H1 (cell line): ENCODE results near the gene SCAMP3. TPM values are rescaled to one million over a fixed set of nuclear protein-coding genes. Genes with fewer than 3 reads are reported as not detected.

Source experiments
- CTCF ChIA-PET: fragments of 300-600 bp; sonication (Branson Sonifier 250); formaldehyde crosslinking; loops from one replicate; lab custom pipeline; 2021; ENCODE audit not compliant: partially characterized antibody; lab: Charles Lee
- POLR2A ChIA-PET: fragments of 300-600 bp; sonication (Branson Sonifier 250); formaldehyde crosslinking; loops from one replicate; lab custom pipeline; 2021; ENCODE audit warnings: inconsistent platforms; ENCODE audit not compliant: partially characterized antibody; lab: Charles Lee
- DNase-seq, 2 experiments: peaks; one replicate each; pipeline versions ENCODE4 v3.0.0 to v3.0.0-alpha.2; 2010 to 2022; ENCODE audit warnings: low spot score in 2 of 2, low read depth in 1 of 2, mixed read lengths in 1 of 2
- FAIRE-seq: peaks from 2 replicates; lab custom pipeline; 2011; peaks lifted over from hg19 to GRCh38; lab: Jason Lieb, UNC
- H2AFZ ChIP-seq: 2 replicates; pipeline ENCODE4 v1.8.1; 2012; ENCODE audit warnings: low read length, inconsistent platforms
- H2AK5ac ChIP-seq: 2 replicates; pipeline ENCODE4 v1.6.1; 2013; ENCODE audit warnings: low read depth, low read length
- H2BK120ac ChIP-seq: replicated peaks from 2 replicates; pipeline ENCODE3; 2013; ENCODE audit warnings: low read depth, low read length, inconsistent platforms
- H2BK12ac ChIP-seq: 2 replicates; pipeline ENCODE4 v1.6.1; 2013; ENCODE audit warnings: low read depth, low read length
- H2BK15ac ChIP-seq: 2 replicates; pipeline ENCODE4 v1.6.1; 2013; ENCODE audit warnings: low read length
- H2BK20ac ChIP-seq: 2 replicates; pipeline ENCODE4 v1.6.1; 2013; ENCODE audit warnings: low read length
- H2BK5ac ChIP-seq: 2 replicates; pipeline ENCODE4 v1.6.1; 2013; ENCODE audit warnings: low read depth, low read length
- H3K14ac ChIP-seq: 2 replicates; pipeline ENCODE4 v1.6.1; 2013; ENCODE audit warnings: inconsistent platforms; ENCODE audit not compliant: insufficient read length
- H3K18ac ChIP-seq: 2 replicates; pipeline ENCODE4 v1.6.1; 2013; ENCODE audit warnings: low read length; ENCODE audit errors: extremely low read depth
- H3K23ac ChIP-seq: 2 replicates; pipeline ENCODE4 v1.6.1; 2013; ENCODE audit warnings: inconsistent platforms; ENCODE audit not compliant: insufficient read length
- H3K23me2 ChIP-seq: 2 replicates; pipeline ENCODE4 v1.6.1; 2013; ENCODE audit warnings: low read depth, low read length
- H3K27ac ChIP-seq: 2 replicates; pipeline ENCODE4 v1.6.1; 2011; ENCODE audit warnings: low read depth, low read length, inconsistent platforms
- H3K27me3 ChIP-seq, 4 experiments: replicated peaks in 1 of 4; 1 replicate in 1 of 4; 2 replicates in 3 of 4; pipeline versions ENCODE4 v1.6.1 to v1.8.1; 2011 to 2013; ENCODE audit warnings: low read length in 3 of 4, mild to moderate bottlenecking in 3 of 4, inconsistent platforms in 2 of 4, mixed read lengths in 2 of 4, moderate library complexity in 1 of 4; ENCODE audit not compliant: control insufficient read depth in 3 of 4, insufficient read depth in 3 of 4; ENCODE audit errors: extremely low read depth in 1 of 4
- H3K36me3 ChIP-seq, 4 experiments: 2 replicates each; pipeline versions ENCODE4 v1.6.1 to v1.8.1; 2011 to 2013; ENCODE audit warnings: mild to moderate bottlenecking in 4 of 4, low read length in 3 of 4, moderate library complexity in 2 of 4, control low read depth in 1 of 4, inconsistent platforms in 1 of 4; ENCODE audit not compliant: insufficient read depth in 4 of 4, control insufficient read depth in 2 of 4
- H3K4ac ChIP-seq: replicated peaks from 2 replicates; pipeline ENCODE3; 2013; ENCODE audit warnings: low read length, low read depth, mixed read lengths, inconsistent platforms; ENCODE audit not compliant: insufficient read length
- H3K4me1 ChIP-seq, 4 experiments: replicated peaks in 1 of 4; 1 replicate in 1 of 4; 2 replicates in 3 of 4; pipeline versions ENCODE4 v1.6.1 to v1.8.1; 2011 to 2013; ENCODE audit warnings: low read length in 3 of 4, inconsistent platforms in 2 of 4, mixed read lengths in 1 of 4; ENCODE audit not compliant: insufficient read depth in 4 of 4, control insufficient read depth in 3 of 4
- H3K4me2 ChIP-seq, 2 experiments: 2 replicates each; pipeline versions ENCODE4 v1.6.1 to v1.8.1; 2011 to 2013; ENCODE audit warnings: low read depth in 2 of 2, low read length in 2 of 2, control low read depth in 1 of 2, inconsistent platforms in 1 of 2, mild to moderate bottlenecking in 1 of 2; ENCODE audit not compliant: insufficient read depth in 1 of 2
- H3K4me3 ChIP-seq, 4 experiments: fragments of 200-600, 300-600 bp in 1 of 4; sonication (generic), shearing (Covaris generic), sonication (Bioruptor Twin) in 1 of 4; 2 replicates each; pipeline versions ENCODE4 v1.5.1 to v1.8.1; 2011 to 2016; ENCODE audit warnings: low read length in 4 of 4, low read depth in 3 of 4, control low read depth in 2 of 4, inconsistent platforms in 2 of 4, mild to moderate bottlenecking in 2 of 4, mixed read lengths in 1 of 4, moderate library complexity in 1 of 4; ENCODE audit not compliant: insufficient read depth in 2 of 4; ENCODE audit errors: extremely low read depth in 1 of 4
- H3K56ac ChIP-seq: replicated peaks from 2 replicates; pipeline ENCODE3; 2013; ENCODE audit warnings: low read depth, mild to moderate bottlenecking, mixed read lengths, low read length, inconsistent platforms; ENCODE audit not compliant: insufficient read length
- H3K79me1 ChIP-seq: 2 replicates; pipeline ENCODE4 v1.6.1; 2013; ENCODE audit warnings: low read depth, low read length, control low read depth
- H3K79me2 ChIP-seq, 2 experiments: 2 replicates each; pipeline versions ENCODE4 v1.6.1 to v1.8.1; 2012 to 2013; ENCODE audit warnings: low read length in 2 of 2, mild to moderate bottlenecking in 2 of 2, inconsistent platforms in 1 of 2; ENCODE audit not compliant: insufficient read depth in 2 of 2, control insufficient read depth in 1 of 2
- H3K9ac ChIP-seq, 4 experiments: replicated peaks in 1 of 4; 1 replicate in 1 of 4; 2 replicates in 3 of 4; pipeline versions ENCODE4 v1.6.1 to v1.8.1; 2011 to 2013; ENCODE audit warnings: low read depth in 3 of 4, low read length in 3 of 4, control low read depth in 2 of 4, mild to moderate bottlenecking in 2 of 4, moderate library complexity in 2 of 4, inconsistent platforms in 1 of 4; ENCODE audit errors: extremely low read depth in 1 of 4
- H3K9me3 ChIP-seq, 2 experiments: 2 replicates each; pipeline versions ENCODE4 v1.6.1 to v1.8.1; 2012 to 2013; ENCODE audit warnings: mild to moderate bottlenecking in 2 of 2, moderate library complexity in 2 of 2, control low read depth in 1 of 2, inconsistent platforms in 1 of 2, low read depth in 1 of 2, low read length in 1 of 2, mixed read lengths in 1 of 2; ENCODE audit not compliant: insufficient read depth in 2 of 2
- H4K20me1 ChIP-seq, 2 experiments: replicated peaks in 1 of 2; 2 replicates each; pipeline versions ENCODE3 to v1.8.1; 2011 to 2013; ENCODE audit warnings: inconsistent platforms in 2 of 2, low read length in 2 of 2, mild to moderate bottlenecking in 1 of 2; ENCODE audit not compliant: insufficient read depth in 2 of 2, control insufficient read depth in 1 of 2
- H4K5ac ChIP-seq: 2 replicates; pipeline ENCODE4 v1.6.1; 2013; ENCODE audit warnings: low read length, low read depth, mixed read lengths, inconsistent platforms; ENCODE audit not compliant: insufficient read length
- H4K8ac ChIP-seq: 2 replicates; pipeline ENCODE4 v1.8.0; 2013; ENCODE audit warnings: mild to moderate bottlenecking, moderate library complexity, low read length, inconsistent platforms; ENCODE audit not compliant: insufficient read depth; ENCODE audit errors: extremely low read depth
- H4K91ac ChIP-seq: replicated peaks from 2 replicates; pipeline ENCODE3; 2013; ENCODE audit warnings: low read length, mixed read lengths, inconsistent platforms; ENCODE audit not compliant: insufficient read length
- TAF1 ChIP-seq: IDR thresholded peaks from 2 replicates; pipeline ENCODE4 v1.6.1; 2011; ENCODE audit warnings: mild to moderate bottlenecking, low read depth, low read length
- WGBS, 2 experiments: shearing (Covaris generic) in 1 of 2; methylation state at CpG; one replicate each; pipeline versions ENCODE4 v1.1.6 to v1.1.7; 2013 to 2015; ENCODE audit warnings: low lambda C conversion rate in 2 of 2, mixed read lengths in 2 of 2, inconsistent platforms in 1 of 2, low coverage in 1 of 2, missing lambda C conversion rate in 1 of 2; ENCODE audit not compliant: insufficient replicate concordance in 2 of 2, insufficient coverage in 1 of 2, insufficient read length in 1 of 2; ENCODE audit errors: extremely low coverage in 1 of 2, missing lambda C conversion rate in 1 of 2; 5-methylcytosine and 5-hydroxymethylcytosine counted together
- polyA plus RNA-seq, 7 experiments: library from polyadenylated mRNA; depleted of rRNA in 3 of 7; stranded (reverse) in 5 of 7; unstranded in 2 of 7; fragments of >200 nt in 5 of 7; fragments of 200-250 nt in 2 of 7; gene quantifications; 1 replicate in 5 of 7; 2 replicates in 1 of 7; 4 replicates in 1 of 7; pipeline versions ENCODE4 v1.2.1 to v1.2.3, GENCODE V29; 2011 to 2013; ENCODE audit warnings: missing spikeins in 2 of 7, mixed read lengths in 2 of 7
- total RNA-seq: library from RNA; stranded (reverse); fragmentation: NEBNext Ultra II Directional; extraction: Animal tissue kit (Norgen Biotek cat#: 25700); gene quantifications from 2 replicates; pipeline ENCODE4 v1.2.1, GENCODE V29; 2021

The SCAMP3 gene
- total and polyA plus RNA-seq, 2 of the 8 experiments (the other 6 are each of a cell fraction or from before 2014, with no cell fraction given): 48.9 to 143 TPM

DNA sequence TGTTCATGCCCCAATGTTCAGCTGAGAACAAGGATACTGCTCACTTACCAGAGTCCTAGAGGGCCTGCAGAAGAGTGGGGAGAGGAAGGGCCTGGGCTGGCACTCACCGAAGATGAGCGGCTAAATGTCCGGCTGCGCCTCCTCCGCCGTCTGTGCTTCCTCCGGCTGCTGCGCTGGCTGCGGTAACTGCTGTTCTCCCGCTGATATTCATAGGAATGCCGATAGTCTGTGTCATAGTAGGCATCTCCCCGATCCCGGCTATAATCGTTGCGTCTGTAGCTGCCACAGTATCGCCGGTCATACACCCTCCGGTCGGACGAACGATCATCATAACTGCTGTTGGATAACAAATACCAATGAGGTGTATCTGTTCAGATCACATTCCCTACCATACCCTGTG, 7.2 kb upstream of the SCAMP3 start:
- Histone ChIP-seq H3K36me3 (peaks cover 45 to 71% (median 61%) of the 10 kb centered on the region in 4 experiments), H2BK120ac (no peak overlapping the region), H3K18ac (no peak overlapping the region), H3K27ac (no peak overlapping the region), H2AFZ (no peak overlapping the region), H3K14ac (no peak overlapping the region), H3K9ac (no peak overlapping the region), H3K4me1 (peaks cover 0 to 11% (median 3%) of the 10 kb centered on the region in 4 experiments; a peak in 4 of 7 replicates), H3K4ac (no peak overlapping the region), H4K20me1 (peaks cover 7 to 11% of the 10 kb centered on the region in 2 experiments), H2AK5ac (no peak overlapping the region), H3K23ac (no peak overlapping the region), H3K79me1 (no peaks in the 10 kb centered on the region; the same call in none of the 2 replicates), H4K5ac (no peak overlapping the region), H2BK20ac (no peak overlapping the region), H4K91ac (no peak overlapping the region), H3K4me3 (no peak overlapping the region), H3K56ac (no peak overlapping the region), H3K27me3 (no peaks in the 10 kb centered on the region), H3K9me3 (no peaks in the 10 kb centered on the region), H3K23me2 (0 out of 2 replicates have a peak, but pooled peaks cover 7% of the 10 kb centered on the region), H4K8ac (no peak overlapping the region), H2BK15ac (no peak overlapping the region), H3K79me2 (peaks cover 10 to 25% of the 10 kb centered on the region in 2 experiments), H2BK12ac (no peak overlapping the region), H3K4me2 (no peak overlapping the region), H2BK5ac (no peak overlapping the region)
- FAIRE-seq: no peak
- TF ChIP-seq TAF1: no peak
- no peak for DNase-seq
- ChIA-PET CTCF (interaction anchor here (4.5 kb wide), 1 partner anchor 18 kb away, joined by 61 read pairs; no protein-coding TSS in a partner anchor), POLR2A (interaction anchor here (1.6 to 7.5 kb wide), 3 partner anchors 7 to 39 kb away, joined by 3 to 87 read pairs (median 7); partner anchors contain the start of genes ENTREP3, FDPS and SCAMP3)
- WGBS, 2 experiments: 97% methylated on average over 21 of the region's 21 CpGs; no CpG with 5 or more reads in 1 of the 2 experiments
